Smooth muscle cell (in vitro differentiated cells): Measurements from ENCODE around the gene SMOC2. TPM values are rescaled to one million over a fixed set of nuclear protein-coding genes. Genes with fewer than 3 reads are reported as not detected.

Experiments
- DNase-seq: peaks from one replicate; lab custom pipeline; 2025; ENCODE audit not compliant: unreplicated experiment; lab: John Stamatoyannopoulos, UW
- H2AFZ ChIP-seq: fragments of 200-600 bp; sonication (generic); 2 replicates; pipeline ENCODE4 v1.6.0; 2016; ENCODE audit warnings: antibody characterized with exemption, low read depth, mild to moderate bottlenecking
- H3F3A ChIP-seq: fragments of 200-600 bp; sonication (generic); 2 replicates; pipeline ENCODE4 v1.6.0; 2017; ENCODE audit warnings: antibody characterized with exemption, low read depth
- H3K27ac ChIP-seq: fragments of 200-600 bp; sonication (generic); 2 replicates; pipeline ENCODE4 v1.5.1; 2016; ENCODE audit warnings: low read depth, mild to moderate bottlenecking
- H3K27me3 ChIP-seq: fragments of 200-600 bp; sonication (generic); 2 replicates; pipeline ENCODE4 v1.6.1; 2016; ENCODE audit warnings: low read depth, mild to moderate bottlenecking
- H3K36me3 ChIP-seq: fragments of 200-600 bp; sonication (generic); 2 replicates; pipeline ENCODE4 v1.5.1; 2016; ENCODE audit warnings: low read depth
- H3K4me1 ChIP-seq: fragments of 200-600 bp; sonication (generic); 2 replicates; pipeline ENCODE4 v1.5.1; 2016; ENCODE audit warnings: low read depth
- H3K4me2 ChIP-seq: fragments of 200-600 bp; sonication (generic); 2 replicates; pipeline ENCODE4 v1.6.0; 2016; ENCODE audit warnings: mild to moderate bottlenecking
- H3K4me3 ChIP-seq: fragments of 200-600 bp; sonication (generic); 2 replicates; pipeline ENCODE4 v1.5.1; 2016; ENCODE audit warnings: mild to moderate bottlenecking
- H3K79me2 ChIP-seq: fragments of 200-600 bp; sonication (generic); 2 replicates; pipeline ENCODE4 v1.6.0; 2016; ENCODE audit warnings: low read depth, mild to moderate bottlenecking
- H3K9ac ChIP-seq: fragments of 200-600 bp; sonication (generic); 2 replicates; pipeline ENCODE4 v1.6.0; 2016; ENCODE audit warnings: low read depth
- H3K9me3 ChIP-seq: fragments of 200-600 bp; sonication (generic); replicated peaks from 2 replicates; pipeline ENCODE4 v1.5.1; 2016; ENCODE audit warnings: low read depth
- H4K20me1 ChIP-seq: fragments of 200-600 bp; sonication (generic); 2 replicates; pipeline ENCODE4 v1.6.0; 2016; ENCODE audit warnings: low read depth
- WGBS: methylation state at CpG from one replicate; pipeline ENCODE4 v1.1.7; 2016; ENCODE audit warnings: low lambda C conversion rate; 5-methylcytosine and 5-hydroxymethylcytosine counted together
- polyA plus RNA-seq: library from polyadenylated mRNA; unstranded; fragments of >200 nt; fragmentation: Nextera tagmentation; extraction: Ambion mirVana; gene quantifications from 2 replicates; pipeline ENCODE4 v1.2.1, GENCODE V29; 2016
- total RNA-seq: library from RNA; depleted of rRNA; stranded (reverse); fragments of >200 nt; gene quantifications from 2 replicates; pipeline ENCODE4 v1.2.3, GENCODE V29; 2014
- TF ChIP-seq, protein P1 (sequence below): fragments of 200-600 bp; sonication (generic); IDR thresholded peaks from 2 replicates; pipeline ENCODE4 v1.5.1; 2017; ENCODE audit warnings: borderline replicate concordance, mild to moderate bottlenecking, antibody characterized with exemption; ENCODE audit not compliant: insufficient read depth, poor library complexity, severe bottlenecking

SMOC2 gene
- total and polyA plus RNA-seq, 2 experiments from 2014 or later: 0.63 to 1.2 TPM

DNA sequence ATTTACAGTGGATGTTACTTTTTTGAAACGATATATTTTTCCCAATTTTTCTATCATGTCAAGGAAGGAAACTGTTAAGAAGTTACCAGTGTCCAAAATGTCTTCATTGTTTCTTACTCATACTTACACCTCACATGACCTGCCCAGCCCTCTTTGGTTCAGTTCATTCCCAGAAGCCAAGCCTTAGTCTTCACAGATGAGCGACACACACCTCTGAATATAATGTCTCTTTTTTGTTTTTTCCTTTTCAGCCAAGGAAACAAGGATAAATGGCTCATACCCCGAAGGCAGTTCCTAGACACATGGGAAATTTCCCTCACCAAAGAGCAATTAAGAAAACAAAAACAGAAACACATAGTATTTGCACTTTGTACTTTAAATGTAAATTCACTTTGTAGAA, 225.2 kb downstream of the SMOC2 start:
- no peaks in the 10 kb centered on the region for H3K79me2 ChIP-seq
- DNase-seq: no peak
- H3K27ac ChIP-seq: peak overlapping the region; percentile 44
- H3K4me1 ChIP-seq: no peaks in the 10 kb centered on the region
- no peak overlapping the region for H2AFZ ChIP-seq
- TF ChIP-seq, protein P1, sequence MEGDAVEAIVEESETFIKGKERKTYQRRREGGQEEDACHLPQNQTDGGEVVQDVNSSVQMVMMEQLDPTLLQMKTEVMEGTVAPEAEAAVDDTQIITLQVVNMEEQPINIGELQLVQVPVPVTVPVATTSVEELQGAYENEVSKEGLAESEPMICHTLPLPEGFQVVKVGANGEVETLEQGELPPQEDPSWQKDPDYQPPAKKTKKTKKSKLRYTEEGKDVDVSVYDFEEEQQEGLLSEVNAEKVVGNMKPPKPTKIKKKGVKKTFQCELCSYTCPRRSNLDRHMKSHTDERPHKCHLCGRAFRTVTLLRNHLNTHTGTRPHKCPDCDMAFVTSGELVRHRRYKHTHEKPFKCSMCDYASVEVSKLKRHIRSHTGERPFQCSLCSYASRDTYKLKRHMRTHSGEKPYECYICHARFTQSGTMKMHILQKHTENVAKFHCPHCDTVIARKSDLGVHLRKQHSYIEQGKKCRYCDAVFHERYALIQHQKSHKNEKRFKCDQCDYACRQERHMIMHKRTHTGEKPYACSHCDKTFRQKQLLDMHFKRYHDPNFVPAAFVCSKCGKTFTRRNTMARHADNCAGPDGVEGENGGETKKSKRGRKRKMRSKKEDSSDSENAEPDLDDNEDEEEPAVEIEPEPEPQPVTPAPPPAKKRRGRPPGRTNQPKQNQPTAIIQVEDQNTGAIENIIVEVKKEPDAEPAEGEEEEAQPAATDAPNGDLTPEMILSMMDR: no peak
- no peaks in the 10 kb centered on the region for H3F3A ChIP-seq
- no peaks in the 10 kb centered on the region for H4K20me1 ChIP-seq
- H3K9ac ChIP-seq: no peak overlapping the region
- 82% methylated on average over 3 of the region's 3 CpGs for WGBS
- no peak overlapping the region for H3K4me3 ChIP-seq
- H3K36me3 ChIP-seq: no peaks in the 10 kb centered on the region
- H3K27me3 ChIP-seq: peaks cover 5% of the 10 kb centered on the region
- no peak overlapping the region for H3K4me2 ChIP-seq
- no peaks in the 10 kb centered on the region for H3K9me3 ChIP-seq

DNA sequence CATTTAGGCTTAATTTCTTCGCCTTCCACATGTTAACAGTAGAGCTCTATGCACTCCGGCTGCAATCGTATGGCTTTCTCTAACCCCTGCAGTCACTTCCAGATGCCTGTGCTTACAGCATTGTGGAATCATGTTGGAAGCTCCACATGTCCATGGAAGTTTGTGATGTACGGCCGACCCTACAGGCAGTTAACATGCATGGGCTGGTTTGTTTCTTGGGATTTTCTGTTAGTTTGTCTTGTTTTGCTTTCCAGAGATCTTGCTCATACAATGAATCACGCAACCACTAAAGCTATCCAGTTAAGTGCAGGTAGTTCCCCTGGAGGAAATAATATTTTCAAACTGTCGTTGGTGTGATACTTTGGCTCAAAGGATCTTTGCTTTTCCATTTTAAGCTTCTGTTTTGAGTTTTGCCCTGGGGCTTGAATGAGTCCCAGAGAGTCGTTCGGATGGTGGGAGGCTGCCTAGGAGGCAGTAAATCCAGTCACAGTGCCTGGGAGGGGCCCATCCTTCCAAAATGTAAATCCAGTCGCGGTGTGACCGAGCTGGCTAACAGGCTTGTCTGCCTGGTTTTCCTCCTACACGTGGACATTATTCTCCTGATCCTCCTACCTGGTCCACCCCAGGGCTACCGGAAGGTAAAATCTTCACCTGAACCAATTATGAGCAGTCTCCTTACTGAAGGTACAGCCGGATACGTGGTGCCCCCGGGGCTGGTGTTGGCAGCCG, 225.9 kb downstream of the SMOC2 start:
- Histone ChIP-seq H3K79me2 (no peaks in the 10 kb centered on the region), H3K27me3 (peaks cover 5% of the 10 kb centered on the region), H3F3A (no peaks in the 10 kb centered on the region), H4K20me1 (no peaks in the 10 kb centered on the region), H3K27ac (peak overlapping the region; percentile 44), H3K4me1 (no peaks in the 10 kb centered on the region), H3K4me2 (no peak overlapping the region), H3K4me3 (no peak overlapping the region), H3K9me3 (no peaks in the 10 kb centered on the region), H3K36me3 (no peaks in the 10 kb centered on the region), H3K9ac (no peak overlapping the region), H2AFZ (no peak overlapping the region)
- TF ChIP-seq, protein P1: no peak
- DNase-seq: no peak
- WGBS: 62% methylated on average over 18 of the region's 18 CpGs

DNA sequence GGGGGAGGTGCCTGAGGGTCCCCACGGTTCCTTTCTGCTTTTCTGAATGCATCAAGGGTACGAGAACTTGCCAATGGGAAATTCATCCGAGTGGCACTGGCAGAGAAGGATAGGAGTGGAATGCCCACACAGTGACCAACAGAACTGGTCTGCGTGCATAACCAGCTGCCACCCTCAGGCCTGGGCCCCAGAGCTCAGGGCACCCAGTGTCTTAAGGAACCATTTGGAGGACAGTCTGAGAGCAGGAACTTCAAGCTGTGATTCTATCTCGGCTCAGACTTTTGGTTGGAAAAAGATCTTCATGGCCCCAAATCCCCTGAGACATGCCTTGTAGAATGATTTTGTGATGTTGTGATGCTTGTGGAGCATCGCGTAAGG, 226.4 kb downstream of the SMOC2 start:
- Histone ChIP-seq H3K4me3 (no peak overlapping the region), H3K4me2 (no peak overlapping the region), H3F3A (no peaks in the 10 kb centered on the region), H3K9ac (no peak overlapping the region), H3K27me3 (peaks cover 5% of the 10 kb centered on the region), H2AFZ (no peak overlapping the region), H3K27ac (peak overlapping the region; percentile 44), H3K79me2 (no peaks in the 10 kb centered on the region), H4K20me1 (no peaks in the 10 kb centered on the region), H3K36me3 (no peaks in the 10 kb centered on the region), H3K4me1 (no peaks in the 10 kb centered on the region), H3K9me3 (no peaks in the 10 kb centered on the region)
- WGBS: 85% methylated on average over 7 of the region's 7 CpGs
- DNase-seq: no peak
- TF ChIP-seq, protein P1: no peak

DNA sequence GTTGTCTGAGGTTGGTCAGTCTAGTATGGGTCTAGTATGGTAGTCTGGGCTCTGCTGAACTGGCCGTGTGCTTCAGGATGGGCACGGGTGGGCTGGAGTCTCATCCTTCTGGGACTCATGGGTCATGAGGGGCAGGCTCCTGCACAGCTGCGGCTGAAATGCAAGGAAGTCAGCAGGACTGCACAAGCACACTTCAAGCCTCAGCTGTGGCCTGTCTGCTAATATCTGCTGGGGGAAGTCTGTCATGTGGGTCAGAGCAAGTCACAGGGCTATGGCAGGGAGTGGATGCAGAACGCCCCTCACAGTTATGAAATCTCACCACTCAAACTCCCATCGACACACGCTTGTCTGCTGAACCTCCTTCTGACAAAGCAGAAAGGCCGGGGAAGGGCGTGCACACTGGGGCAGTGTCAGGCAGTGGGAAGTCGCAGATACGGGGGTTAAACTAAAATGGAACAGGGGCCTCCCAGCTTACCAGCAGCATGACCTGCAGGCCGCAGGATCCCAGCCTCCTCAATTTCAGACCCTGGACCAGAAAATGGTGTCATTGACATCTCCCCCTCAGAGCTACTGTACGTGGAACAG, 229.5 kb downstream of the SMOC2 start:
- H3K4me3 ChIP-seq: no peak overlapping the region
- H3F3A ChIP-seq: no peaks in the 10 kb centered on the region
- H3K4me2 ChIP-seq: no peak overlapping the region
- H4K20me1 ChIP-seq: no peaks in the 10 kb centered on the region
- WGBS: 91% methylated on average over 12 of the region's 12 CpGs
- H3K4me1 ChIP-seq: no peaks in the 10 kb centered on the region
- no peaks in the 10 kb centered on the region for H3K27me3 ChIP-seq
- DNase-seq: no peak
- H2AFZ ChIP-seq: no peak overlapping the region
- no peaks in the 10 kb centered on the region for H3K9me3 ChIP-seq
- TF ChIP-seq, protein P1: no peak
- H3K36me3 ChIP-seq: no peaks in the 10 kb centered on the region
- no peaks in the 10 kb centered on the region for H3K79me2 ChIP-seq
- no peak overlapping the region for H3K9ac ChIP-seq
- H3K27ac ChIP-seq: no peak overlapping the region
